Endothelial cell of umbilical vein (primary cell): ENCODE data around the gene CNST. TPM values are rescaled to one million over a fixed set of nuclear protein-coding genes. Genes with fewer than 3 reads are reported as not detected.

Experiments used
- BruUV-seq: library from RNA; stranded (reverse); fragments of 400-500 nt; replicated peaks from 2 replicates; lab custom pipeline; 2021; lab: Mats Ljungman, UMichigan
- CTCF ChIA-PET: fragments of 300-600, 350-600 bp; sonication (Branson Sonifier 250); formaldehyde crosslinking; loops from one replicate; lab custom pipeline; 2021; ENCODE audit warnings: antibody characterized with exemption, inconsistent platforms; lab: Charles Lee
- POLR2A ChIA-PET: fragments of 300-600, 350-600 bp; sonication (Branson Sonifier 250); formaldehyde crosslinking; loops from one replicate; lab custom pipeline; 2021; ENCODE audit warnings: antibody characterized with exemption, inconsistent platforms; lab: Charles Lee
- DNase-seq: peaks from one replicate; pipeline ENCODE4 v3.0.0-alpha.2; 2011; ENCODE audit warnings: low read depth, low spot score
- FAIRE-seq: peaks from 2 replicates; lab custom pipeline; 2011; peaks lifted over from hg19 to GRCh38; lab: Jason Lieb, UNC
- H2AFZ ChIP-seq: 2 replicates; pipeline ENCODE4 v1.6.0; 2012; ENCODE audit warnings: low read depth, low read length, control low read depth, inconsistent platforms
- H3K27ac ChIP-seq: 2 replicates; pipeline ENCODE4 v1.5.1; 2011; ENCODE audit warnings: low read depth, mild to moderate bottlenecking, control low read depth, low read length, moderate library complexity; ENCODE audit not compliant: insufficient read depth
- H3K27me3 ChIP-seq, 2 experiments: 2 replicates each; pipeline versions ENCODE4 v1.6.0 to v1.6.1; 2011; ENCODE audit warnings: low read length in 2 of 2, mixed read lengths in 1 of 2; ENCODE audit not compliant: control insufficient read depth in 2 of 2, insufficient read depth in 2 of 2
- H3K36me3 ChIP-seq, 2 experiments: 2 replicates in 1 of 2; 3 replicates in 1 of 2; pipeline ENCODE4 v1.5.1; 2011; ENCODE audit warnings: low read length in 2 of 2, mild to moderate bottlenecking in 1 of 2, moderate library complexity in 1 of 2; ENCODE audit not compliant: control insufficient read depth in 2 of 2, insufficient read depth in 2 of 2; ENCODE audit errors: extremely low read depth in 1 of 2
- H3K4me1 ChIP-seq: 3 replicates; pipeline ENCODE4 v1.5.1; 2011; ENCODE audit warnings: mild to moderate bottlenecking, low read length; ENCODE audit not compliant: control insufficient read depth, insufficient read depth; ENCODE audit errors: extremely low read depth
- H3K4me2 ChIP-seq: 2 replicates; pipeline ENCODE4 v1.6.1; 2011; ENCODE audit warnings: low read length, control low read depth, mixed read lengths; ENCODE audit not compliant: insufficient read depth
- H3K4me3 ChIP-seq, 3 experiments: fragments of 200-600 bp in 1 of 3; sonication (generic), shearing (Covaris generic) in 1 of 3; replicated peaks in 1 of 3; 2 replicates each; pipeline ENCODE4 v1.5.1; 2011 to 2016; ENCODE audit warnings: control low read depth in 3 of 3, low read length in 3 of 3, mild to moderate bottlenecking in 2 of 3, inconsistent platforms in 1 of 3, low read depth in 1 of 3, moderate library complexity in 1 of 3; ENCODE audit not compliant: insufficient read depth in 1 of 3
- H3K79me2 ChIP-seq: 2 replicates; pipeline ENCODE4 v1.6.0; 2012; ENCODE audit warnings: low read length, inconsistent platforms; ENCODE audit not compliant: control insufficient read depth, insufficient read depth
- H3K9ac ChIP-seq: replicated peaks from 2 replicates; pipeline ENCODE3; 2011; ENCODE audit warnings: low read length, control low read depth; ENCODE audit not compliant: insufficient read depth; ENCODE audit errors: extremely low read depth
- H3K9me1 ChIP-seq: replicated peaks from 3 replicates; pipeline ENCODE4 v1.6.0; 2011; ENCODE audit warnings: mild to moderate bottlenecking, low read length; ENCODE audit not compliant: control insufficient read depth, insufficient read depth; ENCODE audit errors: extremely low read depth
- H3K9me3 ChIP-seq: replicated peaks from 2 replicates; pipeline ENCODE4 v1.5.1; 2012; ENCODE audit warnings: low read length, inconsistent platforms; ENCODE audit not compliant: control insufficient read depth, insufficient read depth
- H4K20me1 ChIP-seq: replicated peaks from 2 replicates; pipeline ENCODE3; 2011; ENCODE audit warnings: mild to moderate bottlenecking, low read length; ENCODE audit not compliant: control insufficient read depth, insufficient read depth; ENCODE audit errors: extremely low read depth
- CTCF ChIP-seq, 2 donors: IDR thresholded peaks; 1 replicate in 1 of 2; 2 replicates in 1 of 2; pipeline ENCODE4 v1.5.1; 2011; ENCODE audit warnings: low read length in 2 of 2, mild to moderate bottlenecking in 2 of 2, moderate library complexity in 2 of 2, control low read depth in 1 of 2, inconsistent platforms in 1 of 2, low read depth in 1 of 2; ENCODE audit not compliant: insufficient read depth in 1 of 2; ENCODE audit errors: extremely low read depth in 1 of 2
- EZH2 ChIP-seq: IDR thresholded peaks from 2 replicates; pipeline ENCODE4 v1.6.1; 2012; ENCODE audit warnings: borderline replicate concordance, low read depth, mild to moderate bottlenecking, moderate library complexity, low read length, inconsistent platforms; ENCODE audit not compliant: severe bottlenecking
- FOS ChIP-seq: IDR thresholded peaks from 2 replicates; pipeline ENCODE4 v1.6.1; 2011; ENCODE audit warnings: mild to moderate bottlenecking, low read length, moderate library complexity, borderline replicate concordance; ENCODE audit not compliant: insufficient read depth
- GATA2 ChIP-seq: IDR thresholded peaks from 2 replicates; pipeline ENCODE4 v1.7.0; 2011; ENCODE audit warnings: low read depth, mild to moderate bottlenecking, moderate library complexity, mixed read lengths, low read length; ENCODE audit not compliant: insufficient read length, insufficient read depth
- JUN ChIP-seq: IDR thresholded peaks from 2 replicates; pipeline ENCODE4 v1.6.1; 2011; ENCODE audit warnings: borderline replicate concordance, low read depth; ENCODE audit not compliant: insufficient read length, insufficient read depth
- MAX ChIP-seq: IDR thresholded peaks from 2 replicates; pipeline ENCODE4 v1.6.1; 2011; ENCODE audit not compliant: insufficient read depth, insufficient read length
- MYC ChIP-seq: IDR thresholded peaks from one replicate; pipeline ENCODE4 v1.6.1; 2011; ENCODE audit warnings: mild to moderate bottlenecking, low read depth, low read length
- POLR2A ChIP-seq: IDR thresholded peaks from 2 replicates; pipeline ENCODE4 v1.6.1; 2012; ENCODE audit warnings: low read depth, mild to moderate bottlenecking, control low read depth, low read length
- POLR2AphosphoS5 ChIP-seq: IDR thresholded peaks from 2 replicates; pipeline ENCODE4 v1.6.1; 2012; ENCODE audit warnings: low read depth, mild to moderate bottlenecking, control low read depth, low read length, moderate library complexity; ENCODE audit not compliant: insufficient read depth
- dilution Hi-C: fragments of 300-500 bp; cut with MboI; formaldehyde crosslinking; loops from one replicate; pipeline ENCODE4 v1.15.0; 2019; ENCODE audit warnings: low sequenced_read_pairs; ENCODE audit not compliant: extremely low pct_ligation_motif_present
- intact Hi-C: fragments of 100-400 bp; cut with micrococcal nuclease; formaldehyde crosslinking; loops from one replicate; pipeline ENCODE4 v1.10.0; 2022
- polyA plus RNA-seq, 4 experiments: library from polyadenylated mRNA; depleted of rRNA in 3 of 4; stranded (reverse) in 3 of 4; unstranded in 1 of 4; fragments of >200 nt; gene quantifications; 2 replicates each; pipeline versions ENCODE4 v1.2.1 to v1.2.3, GENCODE V29; 2011 to 2012; ENCODE audit warnings: missing spikeins in 1 of 4
- total RNA-seq: library from RNA; stranded (reverse); gene quantifications from 2 replicates; pipeline ENCODE4 v1.2.3, GENCODE V29; 2021

Gene CNST
- total and polyA plus RNA-seq, 2 donors (not counting 3 experiments of a cell fraction or from before 2014, with no cell fraction given) = 6.3 to 18.1 TPM

DNA sequence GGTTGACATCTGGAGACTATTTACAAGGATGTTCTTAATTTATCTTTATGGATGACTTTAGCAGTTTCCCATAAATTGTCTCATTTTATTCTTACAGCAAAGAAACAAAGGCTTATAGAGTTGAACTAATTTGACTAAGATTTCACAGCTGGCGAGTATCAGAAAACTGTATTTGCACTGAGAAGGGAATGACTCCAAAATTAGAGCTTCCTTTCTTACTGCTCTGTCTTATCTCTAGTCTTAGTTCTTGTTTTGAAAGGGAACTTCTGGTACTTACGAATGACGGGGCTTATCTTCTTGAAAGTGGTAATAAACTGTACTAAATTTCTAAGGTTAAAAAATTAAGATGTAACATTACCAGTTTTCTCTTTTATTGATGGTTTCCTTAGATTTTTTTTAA, 13.6 kb downstream of the CNST start:
- POLR2A ChIA-PET = no interaction called here
- no peak overlapping the region for H3K9ac ChIP-seq
- H3K9me1 ChIP-seq = no peaks in the 10 kb centered on the region
- no peaks in the 10 kb centered on the region for H3K9me3 ChIP-seq
- H3K36me3 ChIP-seq = peaks cover 0 to 2% of the 10 kb centered on the region in 2 experiments
- H3K4me3 ChIP-seq = no peak overlapping the region
- no peak overlapping the region for H3K27ac ChIP-seq
- intact Hi-C loops = no loop called here
- FAIRE-seq (no peak), DNase-seq (no peak)
- H3K4me1 ChIP-seq = peaks cover 3% of the 10 kb centered on the region
- H3K4me2 ChIP-seq = no peak overlapping the region
- peaks cover 51% of the 10 kb centered on the region for H3K79me2 ChIP-seq
- dilution Hi-C loops = no loop called here
- TF ChIP-seq CTCF (IDR thresholded peaks at IDR 0.05; ENCODE audit: extremely low read depth in 1 of 2, insufficient read depth in 1 of 2, low read depth in 1 of 2, low read length in 2 of 2) (no peak), POLR2A (no peak), MAX (no peak), POLR2AphosphoS5 (no peak), GATA2 (no peak), FOS (no peak), JUN (no peak), EZH2 (no peak), MYC (no peak)
- no peak overlapping the region for H2AFZ ChIP-seq
- H3K27me3 ChIP-seq = no peaks in the 10 kb centered on the region
- CTCF ChIA-PET = interaction anchor here (1.3 to 2.2 kb wide), 2 partner anchors 20 to 29 kb away, joined by 3 to 6 read pairs; no protein-coding TSS in a partner anchor
- H4K20me1 ChIP-seq = no peaks in the 10 kb centered on the region
- no TSS peak for BruUV-seq
